ENCODE measurements around the gene RAD51B.

The RAD51B gene

GRCh38 chr14:68557648-68558047 is 738.1 kb downstream of the RAD51B start:
- H3K9me3 ChIP-seq (replicated peaks; ENCODE audit: insufficient read depth, low read length), result no peaks in the 10 kb centered on the region
- no peaks in the 10 kb centered on the region for H3K27me3 ChIP-seq (replicated peaks; ENCODE audit: insufficient read depth, low read length)
- H3K4me2 ChIP-seq (ENCODE audit: low read depth, low read length), result no peak overlapping the region
- no peak overlapping the region for H2AFZ ChIP-seq (ENCODE audit: low read length)
- no peak for DNase-seq
- H3K36me3 ChIP-seq (replicated peaks; ENCODE audit: insufficient read depth, low read length), result no peaks in the 10 kb centered on the region
- H3F3A ChIP-seq (ENCODE audit: insufficient read depth, low read length), result no peaks in the 10 kb centered on the region
- peaks cover 8% of the 10 kb centered on the region; the same call in 1 of the 2 replicates for H3K4me1 ChIP-seq (ENCODE audit: low read length)
- H3K79me2 ChIP-seq (ENCODE audit: low read length), result no peaks in the 10 kb centered on the region
- no peaks in the 10 kb centered on the region for H3K9me2 ChIP-seq (replicated peaks; ENCODE audit: insufficient read depth, low read length)
- no peaks in the 10 kb centered on the region for H4K20me1 ChIP-seq (ENCODE audit: insufficient read depth, low read length)
- no peak overlapping the region for H3K27ac ChIP-seq (ENCODE audit: low read length)
- no peak for TF ChIP-seq CTCF (IDR thresholded peaks at IDR 0.05; ENCODE audit: low read length)
- no peak for TF ChIP-seq EZH2phosphoT487 (IDR thresholded peaks at IDR 0.05; ENCODE audit: low read length)
- no peak for TF ChIP-seq EZH2 (optimal IDR thresholded peaks at IDR 0.05; ENCODE audit: low read depth, low read length)
- H3K9ac ChIP-seq (ENCODE audit: low read length), result no peak overlapping the region
- H3K4me3 ChIP-seq (ENCODE audit: low read length), result no peak overlapping the region

GRCh38 chr14:68558096-68558495 is 738.5 kb downstream of the RAD51B start:
- peaks cover 8% of the 10 kb centered on the region; the same call in 1 of the 2 replicates for H3K4me1 ChIP-seq (ENCODE audit: low read length)
- no peak overlapping the region for H3K27ac ChIP-seq (ENCODE audit: low read length)
- no peak for TF ChIP-seq EZH2phosphoT487 (IDR thresholded peaks at IDR 0.05; ENCODE audit: low read length)
- no peak for TF ChIP-seq CTCF (IDR thresholded peaks at IDR 0.05; ENCODE audit: low read length)
- TF ChIP-seq EZH2 (optimal IDR thresholded peaks at IDR 0.05; ENCODE audit: low read depth, low read length), result no peak
- H3F3A ChIP-seq (ENCODE audit: insufficient read depth, low read length), result no peaks in the 10 kb centered on the region
- H4K20me1 ChIP-seq (ENCODE audit: insufficient read depth, low read length), result no peaks in the 10 kb centered on the region
- H3K27me3 ChIP-seq (replicated peaks; ENCODE audit: insufficient read depth, low read length), result no peaks in the 10 kb centered on the region
- H2AFZ ChIP-seq (ENCODE audit: low read length), result no peak overlapping the region
- H3K9me3 ChIP-seq (replicated peaks; ENCODE audit: insufficient read depth, low read length), result no peaks in the 10 kb centered on the region
- H3K4me2 ChIP-seq (ENCODE audit: low read depth, low read length), result no peak overlapping the region
- no peaks in the 10 kb centered on the region for H3K9me2 ChIP-seq (replicated peaks; ENCODE audit: insufficient read depth, low read length)
- H3K36me3 ChIP-seq (replicated peaks; ENCODE audit: insufficient read depth, low read length), result no peaks in the 10 kb centered on the region
- H3K79me2 ChIP-seq (ENCODE audit: low read length), result no peaks in the 10 kb centered on the region
- H3K9ac ChIP-seq (ENCODE audit: low read length), result no peak overlapping the region
- no peak for DNase-seq
- H3K4me3 ChIP-seq (ENCODE audit: low read length), result no peak overlapping the region

GRCh38 chr14:68559949-68560348 is 740.4 kb downstream of the RAD51B start:
- Histone ChIP-seq H3F3A (ENCODE audit: insufficient read depth, low read length) (no peaks in the 10 kb centered on the region), H3K9me3 (replicated peaks; ENCODE audit: insufficient read depth, low read length) (no peaks in the 10 kb centered on the region), H4K20me1 (ENCODE audit: insufficient read depth, low read length) (no peaks in the 10 kb centered on the region), H3K4me3 (ENCODE audit: low read length) (no peak overlapping the region), H3K27me3 (replicated peaks; ENCODE audit: insufficient read depth, low read length) (no peaks in the 10 kb centered on the region), H2AFZ (ENCODE audit: low read length) (no peak overlapping the region), H3K4me1 (ENCODE audit: low read length) (no peaks in the 10 kb centered on the region), H3K9ac (ENCODE audit: low read length) (no peak overlapping the region), H3K27ac (ENCODE audit: low read length) (no peak overlapping the region), H3K4me2 (ENCODE audit: low read depth, low read length) (no peak overlapping the region), H3K79me2 (ENCODE audit: low read length) (no peaks in the 10 kb centered on the region), H3K9me2 (replicated peaks; ENCODE audit: insufficient read depth, low read length) (no peaks in the 10 kb centered on the region), H3K36me3 (replicated peaks; ENCODE audit: insufficient read depth, low read length) (no peaks in the 10 kb centered on the region)
- TF ChIP-seq EZH2 (optimal IDR thresholded peaks at IDR 0.05; ENCODE audit: low read depth, low read length) (no peak), CTCF (IDR thresholded peaks at IDR 0.05; ENCODE audit: low read length) (no peak)
- no peak for DNase-seq
